Measurements from ENCODE around the gene ERBB4.

DNA sequence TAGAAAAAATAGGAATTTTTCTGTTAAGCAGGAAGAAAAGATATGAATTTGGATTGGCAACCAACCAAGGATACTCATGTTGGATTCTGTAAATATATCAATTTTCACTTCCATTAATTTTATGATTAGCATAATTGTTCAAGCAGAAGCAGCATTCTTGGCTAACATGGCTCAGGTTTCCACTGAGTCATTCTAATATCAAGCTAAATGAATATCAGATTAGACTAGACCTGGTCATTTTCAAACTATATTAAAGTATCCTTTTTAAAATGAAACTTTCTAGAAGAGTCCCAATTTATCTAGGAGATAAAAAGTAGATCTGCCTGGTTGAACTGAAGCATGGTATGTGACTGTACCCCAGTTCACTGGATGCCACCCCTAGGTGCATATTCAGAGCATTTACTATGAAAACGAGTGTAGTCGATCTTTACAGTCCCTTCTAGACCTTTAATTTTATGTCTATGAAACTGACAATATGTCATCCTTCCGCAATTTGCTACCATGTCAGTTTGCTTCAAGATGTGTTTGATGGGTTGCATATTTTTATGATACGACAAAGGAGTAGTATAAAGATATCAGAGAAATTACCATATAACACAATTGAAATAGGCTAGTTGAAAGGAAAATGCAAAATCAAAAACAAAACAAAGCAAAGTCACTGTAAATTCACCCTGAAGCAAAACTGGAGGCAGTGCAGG lies 704.9 kb downstream of the ERBB4 start:
- TF ChIP-seq, protein P1, sequence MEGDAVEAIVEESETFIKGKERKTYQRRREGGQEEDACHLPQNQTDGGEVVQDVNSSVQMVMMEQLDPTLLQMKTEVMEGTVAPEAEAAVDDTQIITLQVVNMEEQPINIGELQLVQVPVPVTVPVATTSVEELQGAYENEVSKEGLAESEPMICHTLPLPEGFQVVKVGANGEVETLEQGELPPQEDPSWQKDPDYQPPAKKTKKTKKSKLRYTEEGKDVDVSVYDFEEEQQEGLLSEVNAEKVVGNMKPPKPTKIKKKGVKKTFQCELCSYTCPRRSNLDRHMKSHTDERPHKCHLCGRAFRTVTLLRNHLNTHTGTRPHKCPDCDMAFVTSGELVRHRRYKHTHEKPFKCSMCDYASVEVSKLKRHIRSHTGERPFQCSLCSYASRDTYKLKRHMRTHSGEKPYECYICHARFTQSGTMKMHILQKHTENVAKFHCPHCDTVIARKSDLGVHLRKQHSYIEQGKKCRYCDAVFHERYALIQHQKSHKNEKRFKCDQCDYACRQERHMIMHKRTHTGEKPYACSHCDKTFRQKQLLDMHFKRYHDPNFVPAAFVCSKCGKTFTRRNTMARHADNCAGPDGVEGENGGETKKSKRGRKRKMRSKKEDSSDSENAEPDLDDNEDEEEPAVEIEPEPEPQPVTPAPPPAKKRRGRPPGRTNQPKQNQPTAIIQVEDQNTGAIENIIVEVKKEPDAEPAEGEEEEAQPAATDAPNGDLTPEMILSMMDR (IDR thresholded peaks at IDR 0.05), result no peak
- TF ChIP-seq, protein P2, sequence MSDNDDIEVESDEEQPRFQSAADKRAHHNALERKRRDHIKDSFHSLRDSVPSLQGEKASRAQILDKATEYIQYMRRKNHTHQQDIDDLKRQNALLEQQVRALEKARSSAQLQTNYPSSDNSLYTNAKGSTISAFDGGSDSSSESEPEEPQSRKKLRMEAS (IDR thresholded peaks at IDR 0.05; ENCODE audit: low read depth), result no peak
- no peak for TF ChIP-seq NFIC (IDR thresholded peaks at IDR 0.05; ENCODE audit: borderline replicate concordance)
- TF ChIP-seq FOSL2 (IDR thresholded peaks at IDR 0.05; ENCODE audit: borderline replicate concordance, low read depth), result no peak
- TF ChIP-seq SMC3 (IDR thresholded peaks at IDR 0.05; ENCODE audit: low read depth, low read length), result no peak
- TF ChIP-seq RAD21 (IDR thresholded peaks at IDR 0.05; ENCODE audit: low read length), result no peak
- TF ChIP-seq POLR2AphosphoS5 (IDR thresholded peaks at IDR 0.05; ENCODE audit: low read depth, low read length), result no peak
- no peak for TF ChIP-seq FOXM1 (IDR thresholded peaks at IDR 0.05; ENCODE audit: low read depth)
- TF ChIP-seq EP300 (IDR thresholded peaks at IDR 0.05; ENCODE audit: borderline replicate concordance in 1 of 2, low read depth in 1 of 2, low read length in 1 of 2), result no peak
- TF ChIP-seq TEAD4 (IDR thresholded peaks at IDR 0.05; ENCODE audit: borderline replicate concordance, insufficient read depth), result no peak
- TF ChIP-seq RFX5 (IDR thresholded peaks at IDR 0.05; ENCODE audit: low read length), result no peak
- no peak for TF ChIP-seq EZH2phosphoT487 (IDR thresholded peaks at IDR 0.05; ENCODE audit: borderline replicate concordance, low read depth)
- TF ChIP-seq, protein P3, sequence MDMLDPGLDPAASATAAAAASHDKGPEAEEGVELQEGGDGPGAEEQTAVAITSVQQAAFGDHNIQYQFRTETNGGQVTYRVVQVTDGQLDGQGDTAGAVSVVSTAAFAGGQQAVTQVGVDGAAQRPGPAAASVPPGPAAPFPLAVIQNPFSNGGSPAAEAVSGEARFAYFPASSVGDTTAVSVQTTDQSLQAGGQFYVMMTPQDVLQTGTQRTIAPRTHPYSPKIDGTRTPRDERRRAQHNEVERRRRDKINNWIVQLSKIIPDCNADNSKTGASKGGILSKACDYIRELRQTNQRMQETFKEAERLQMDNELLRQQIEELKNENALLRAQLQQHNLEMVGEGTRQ (IDR thresholded peaks at IDR 0.05; ENCODE audit: borderline replicate concordance, low read depth, low read length), result no peak

Measured in SK-N-SH (cell line).